HG02885 (cell line): ENCODE results near the gene PCDHGA9.
"Not testable (repeated sequence)": the region's sequence is repeated elsewhere in the genome, so short reads cannot be mapped to it uniquely, and the experiment has no call there.

Experiments
- ATAC-seq: cut with Tn5 transposase; IDR thresholded peaks from one replicate; pipeline ENCODE4 v1.9.1; 2021; ENCODE audit warnings: mild to moderate bottlenecking; ENCODE audit not compliant: unreplicated experiment, poor library complexity

PCDHGA9 gene

GRCh38 chr5:141412854-141413539, 10.4 kb downstream of the PCDHGA9 start, which contains the start of gene PCDHGA10:
TSS of gene PCDHGA10 (plus strand) at chr5:141412987. CDS start at chr5:141413176, 189 bp downstream.
- peak; percentile 65 for ATAC-seq

- ATAC-seq, result no peak
These were observed 11.0 kb downstream of the PCDHGA9 start for GRCh38 chr5:141413540-141414069.

DNA sequence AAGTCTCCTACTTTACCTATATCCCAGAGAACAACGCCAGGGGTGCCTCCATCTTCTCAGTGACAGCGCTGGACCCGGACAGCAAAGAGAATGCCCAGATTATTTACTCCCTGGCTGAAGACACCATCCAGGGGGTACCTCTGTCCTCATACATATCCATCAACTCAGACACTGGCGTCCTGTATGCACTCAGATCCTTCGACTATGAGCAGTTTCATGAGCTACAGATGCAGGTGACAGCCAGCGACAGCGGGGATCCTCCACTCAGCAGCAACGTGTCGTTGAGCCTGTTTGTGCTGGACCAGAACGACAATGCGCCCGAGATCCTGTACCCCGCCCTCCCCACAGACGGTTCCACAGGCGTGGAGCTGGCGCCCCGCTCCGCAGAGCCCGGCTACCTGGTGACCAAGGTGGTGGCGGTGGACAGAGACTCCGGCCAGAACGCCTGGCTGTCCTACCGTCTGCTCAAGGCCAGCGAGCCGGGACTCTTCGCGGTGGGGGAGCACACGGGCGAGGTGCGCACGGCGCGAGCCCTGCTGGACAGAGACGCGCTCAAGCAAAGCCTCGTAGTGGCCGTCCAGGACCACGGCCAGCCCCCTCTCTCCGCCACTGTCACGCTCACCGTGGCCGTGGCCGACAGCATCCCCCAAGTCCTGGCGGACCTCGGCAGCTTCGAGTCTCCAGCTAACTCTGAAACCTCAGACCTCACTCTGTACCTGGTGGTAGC, 12.1 kb downstream of the PCDHGA9 start:
- ATAC-seq, result not testable (repeated sequence)

GRCh38 chr5:141415275-141415618, 12.7 kb downstream of the PCDHGA9 start:
- ATAC-seq, result not testable (repeated sequence)

GRCh38 chr5:141417494-141418172, 15.1 kb downstream of the PCDHGA9 start, which contains the start of gene PCDHGB7:
TSS of gene PCDHGB7 (plus strand) at chr5:141417677. CDS start at chr5:141417860, 183 bp downstream.
- peak; percentile 80 for ATAC-seq

- ATAC-seq, result no peak
These were observed 16.7 kb downstream of the PCDHGA9 start for GRCh38 chr5:141419074-141419880.

DNA sequence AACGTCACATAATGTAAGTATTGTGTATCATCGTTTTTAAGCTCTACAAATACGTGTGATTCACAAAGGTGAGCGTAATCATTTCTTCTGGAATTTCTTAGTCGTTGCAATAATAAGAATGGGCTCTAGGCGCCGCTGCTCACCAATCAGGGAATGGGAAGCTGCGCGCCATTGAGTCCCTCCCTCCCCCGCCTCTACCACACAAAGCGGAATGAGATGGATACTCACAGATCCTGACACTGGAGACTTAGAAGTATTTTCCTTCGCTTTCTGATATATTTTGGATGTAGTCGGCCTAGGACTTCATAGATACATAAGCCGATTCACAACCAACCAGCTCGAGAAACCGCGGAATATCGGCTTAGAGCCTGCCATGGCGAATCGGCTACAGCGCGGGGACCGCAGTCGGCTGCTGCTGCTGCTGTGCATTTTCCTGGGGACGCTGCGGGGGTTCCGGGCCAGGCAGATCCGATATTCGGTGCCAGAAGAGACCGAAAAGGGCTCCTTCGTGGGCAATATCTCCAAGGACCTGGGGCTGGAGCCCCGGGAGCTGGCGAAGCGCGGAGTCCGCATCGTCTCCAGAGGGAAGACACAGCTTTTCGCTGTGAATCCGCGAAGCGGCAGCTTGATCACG, 18.4 kb downstream of the PCDHGA9 start, which contains the start of gene PCDHGA11:
PCDHGA11 (plus strand) TSS at position 197 of the 634 bp plus-strand sequence; CDS start at position 374, 177 bp downstream.
- ATAC-seq, result peak; percentile 60

GRCh38 chr5:141421489-141421855, 18.9 kb downstream of the PCDHGA9 start:
- ATAC-seq, result no peak

- ATAC-seq, result no peak
These were observed 20.2 kb downstream of the PCDHGA9 start for GRCh38 chr5:141422742-141423291.

DNA sequence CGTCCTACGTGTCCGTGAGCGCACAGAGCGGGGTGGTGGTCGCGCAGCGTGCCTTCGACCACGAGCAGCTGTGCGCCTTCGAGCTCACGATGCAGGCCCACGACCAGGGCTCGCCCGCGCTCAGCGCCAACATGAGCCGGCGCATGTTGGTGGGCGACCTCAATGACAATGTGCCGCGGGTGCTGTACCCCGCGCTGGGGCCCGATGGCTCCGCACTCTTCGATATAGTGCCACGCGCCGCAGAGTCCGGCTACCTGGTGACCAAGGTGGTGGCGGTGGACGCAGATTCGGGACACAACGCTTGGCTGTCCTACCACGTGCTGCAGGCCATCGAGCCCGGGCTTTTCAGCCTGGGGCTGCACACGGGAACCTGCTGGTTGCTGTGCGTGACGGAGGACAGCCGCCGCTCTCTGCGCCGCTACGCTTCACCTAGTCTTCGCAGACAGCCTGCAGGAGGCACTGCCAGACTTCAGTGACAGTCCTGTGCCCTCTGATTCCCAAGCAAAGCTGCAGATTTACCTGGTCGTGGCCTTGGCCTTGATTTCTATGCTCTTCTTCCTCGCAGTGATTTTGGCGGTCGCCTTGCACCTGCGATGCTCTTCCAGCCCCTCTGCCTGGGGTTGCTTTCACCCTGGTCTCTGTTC, 25.3 kb downstream of the PCDHGA9 start:
- no peak for ATAC-seq

GRCh38 chr5:141430332-141431113, 27.9 kb downstream of the PCDHGA9 start, which contains the start of gene PCDHGA12:
TSS of gene PCDHGA12 (plus strand) at chr5:141430507. CDS start at chr5:141430760, 253 bp downstream.
- ATAC-seq, result peak; percentile 87

DNA sequence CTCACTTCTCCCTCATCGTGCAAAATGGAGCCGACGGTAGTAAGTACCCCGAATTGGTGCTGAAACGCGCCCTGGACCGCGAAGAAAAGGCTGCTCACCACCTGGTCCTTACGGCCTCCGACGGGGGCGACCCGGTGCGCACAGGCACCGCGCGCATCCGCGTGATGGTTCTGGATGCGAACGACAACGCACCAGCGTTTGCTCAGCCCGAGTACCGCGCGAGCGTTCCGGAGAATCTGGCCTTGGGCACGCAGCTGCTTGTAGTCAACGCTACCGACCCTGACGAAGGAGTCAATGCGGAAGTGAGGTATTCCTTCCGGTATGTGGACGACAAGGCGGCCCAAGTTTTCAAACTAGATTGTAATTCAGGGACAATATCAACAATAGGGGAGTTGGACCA, 28.7 kb downstream of the PCDHGA9 start:
- peak; percentile 51 for ATAC-seq

DNA sequence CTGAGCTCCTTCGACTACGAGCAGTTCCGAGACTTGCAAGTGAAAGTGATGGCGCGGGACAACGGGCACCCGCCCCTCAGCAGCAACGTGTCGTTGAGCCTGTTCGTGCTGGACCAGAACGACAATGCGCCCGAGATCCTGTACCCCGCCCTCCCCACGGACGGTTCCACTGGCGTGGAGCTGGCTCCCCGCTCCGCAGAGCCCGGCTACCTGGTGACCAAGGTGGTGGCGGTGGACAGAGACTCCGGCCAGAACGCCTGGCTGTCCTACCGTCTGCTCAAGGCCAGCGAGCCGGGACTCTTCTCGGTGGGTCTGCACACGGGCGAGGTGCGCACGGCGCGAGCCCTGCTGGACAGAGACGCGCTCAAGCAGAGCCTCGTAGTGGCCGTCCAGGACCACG, 29.7 kb downstream of the PCDHGA9 start:
- ATAC-seq, result not testable (repeated sequence)

DNA sequence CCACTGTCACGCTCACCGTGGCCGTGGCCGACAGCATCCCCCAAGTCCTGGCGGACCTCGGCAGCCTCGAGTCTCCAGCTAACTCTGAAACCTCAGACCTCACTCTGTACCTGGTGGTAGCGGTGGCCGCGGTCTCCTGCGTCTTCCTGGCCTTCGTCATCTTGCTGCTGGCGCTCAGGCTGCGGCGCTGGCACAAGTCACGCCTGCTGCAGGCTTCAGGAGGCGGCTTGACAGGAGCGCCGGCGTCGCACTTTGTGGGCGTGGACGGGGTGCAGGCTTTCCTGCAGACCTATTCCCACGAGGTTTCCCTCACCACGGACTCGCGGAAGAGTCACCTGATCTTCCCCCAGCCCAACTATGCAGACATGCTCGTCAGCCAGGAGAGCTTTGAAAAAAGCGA, 30.1 kb downstream of the PCDHGA9 start:
- not testable (repeated sequence) for ATAC-seq

DNA sequence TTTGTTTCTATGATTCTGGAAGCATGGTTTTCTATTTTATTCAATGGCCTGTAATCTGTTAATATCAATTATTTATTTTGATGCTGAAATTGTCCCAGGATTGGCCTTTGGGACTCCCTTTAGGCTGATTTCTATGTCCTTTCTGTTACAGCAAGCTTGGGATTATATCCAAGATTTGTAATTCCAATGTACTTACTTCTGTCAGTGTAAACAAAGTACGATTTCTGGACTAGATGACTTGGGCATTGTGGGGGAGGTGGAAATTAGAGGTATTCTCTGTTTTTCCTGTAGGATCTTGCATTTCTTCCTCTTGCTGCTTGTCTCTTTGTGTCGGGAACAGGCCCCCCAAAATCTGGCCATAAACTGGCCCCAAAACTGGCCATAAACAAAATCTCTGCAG, 31.4 kb downstream of the PCDHGA9 start:
- ATAC-seq, result no peak

DNA sequence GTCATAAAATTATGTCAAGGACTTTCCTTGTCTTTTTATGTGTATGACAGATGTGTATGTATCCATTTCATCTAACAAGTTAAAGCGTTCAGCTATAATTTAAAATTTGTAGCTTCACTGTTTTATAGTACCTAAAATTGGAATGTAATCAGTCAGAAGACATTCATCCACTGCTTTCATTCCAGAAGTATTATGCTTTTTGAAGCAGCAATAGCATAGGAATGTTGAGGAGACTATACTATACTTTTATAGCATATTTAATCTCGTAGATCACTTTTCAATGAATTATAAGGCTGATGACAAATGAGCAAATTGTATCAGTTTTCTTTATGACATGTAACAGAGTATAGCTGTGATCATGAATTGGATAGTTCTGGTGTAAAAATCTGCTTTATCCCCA, 34.6 kb downstream of the PCDHGA9 start:
- ATAC-seq, result no peak

- no peak for ATAC-seq
These were observed 37.0 kb downstream of the PCDHGA9 start for GRCh38 chr5:141439411-141440141.
